ENCODE data around the gene OR9A4. TPM values are rescaled to one million over a fixed set of nuclear protein-coding genes. Genes with fewer than 3 reads are reported as not detected.

The OR9A4 gene
- total and polyA plus RNA-seq, 5 donors from 2014 or later, result not detected

DNA sequence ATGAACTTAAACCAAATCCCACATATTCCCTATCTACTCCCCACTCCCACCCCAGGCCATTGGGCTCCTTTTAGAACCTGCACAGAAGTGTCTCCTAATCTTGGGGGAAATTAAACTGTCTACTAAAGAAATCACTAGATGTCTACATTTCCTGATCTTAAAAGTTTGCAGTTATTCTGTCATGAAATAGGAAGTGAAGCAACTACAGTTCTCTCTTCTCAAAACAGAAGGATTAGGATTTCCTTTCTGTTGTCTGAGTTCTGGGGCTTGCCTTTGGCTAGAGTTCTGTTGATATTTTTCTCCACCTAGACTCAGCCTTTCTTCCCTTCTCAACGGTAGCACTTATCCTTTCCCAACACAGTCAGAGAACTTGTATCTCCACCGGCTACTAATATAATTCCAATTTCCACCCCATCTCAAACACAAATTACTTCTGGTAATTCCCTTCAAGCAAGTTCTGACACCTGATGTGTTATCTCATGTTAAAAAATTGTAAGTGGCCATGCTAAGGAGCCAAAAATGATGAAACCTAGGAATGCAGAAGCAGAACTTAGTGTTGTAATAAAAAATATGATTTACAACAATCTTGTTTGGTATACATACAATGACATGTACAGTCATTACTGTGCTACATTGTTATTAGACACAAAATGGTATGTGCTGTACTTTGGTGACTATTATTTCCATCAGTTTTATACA is 12.1 kb downstream of the OR9A4 start:
- Histone ChIP-seq H3K4me3 (ENCODE audit: low read depth, low read length) (no peak overlapping the region), H3K36me3 (ENCODE audit: control insufficient read depth, insufficient read depth, low read length) (no peaks in the 10 kb centered on the region), H3K4me1 (ENCODE audit: control insufficient read depth, insufficient read depth, low read length, poor library complexity, severe bottlenecking) (no peaks in the 10 kb centered on the region), H3K27ac (ENCODE audit: insufficient read depth, low read length, poor library complexity, severe bottlenecking) (no peak overlapping the region), H3K27me3 (ENCODE audit: control insufficient read depth, insufficient read depth, low read length) (no peaks in the 10 kb centered on the region), H3K9me3 (ENCODE audit: control insufficient read depth in 2 of 2, low read length in 2 of 2) (peaks cover 0 to 2% of the 10 kb centered on the region in 2 experiments)
- no peak for DNase-seq
- Mint-ChIP-seq H3K27ac (no peak overlapping the region), H3K36me3 (no peaks in the 10 kb centered on the region), H3K9me3 (peaks cover 2 to 15% (median 9%) of the 10 kb centered on the region in 7 donors), H3K27me3 (no peaks in the 10 kb centered on the region), H3K4me1 (no peaks in the 10 kb centered on the region), H3K4me3 (no peak overlapping the region)
- no peak for ATAC-seq (ENCODE audit: low read depth in 2 of 2)

DNA sequence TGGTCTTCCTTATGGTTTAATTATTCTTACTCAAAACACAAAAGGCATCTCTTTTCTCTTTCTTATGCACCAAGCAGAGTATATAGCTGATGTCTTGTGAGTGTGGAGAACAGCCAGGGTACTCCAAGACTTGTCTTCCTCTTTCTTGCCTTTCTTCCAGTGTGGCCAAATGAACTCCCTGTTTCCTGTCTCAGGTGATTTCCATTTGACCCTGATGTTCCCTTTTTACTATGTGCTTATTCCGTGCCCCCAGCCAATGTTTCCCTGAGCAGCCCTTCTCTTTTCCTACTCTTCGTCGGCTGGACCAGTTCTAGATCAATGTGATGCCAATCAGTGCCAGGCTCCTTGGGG is 12.6 kb downstream of the OR9A4 start:
- Histone ChIP-seq H3K27ac (ENCODE audit: insufficient read depth, low read length, poor library complexity, severe bottlenecking) (no peak overlapping the region), H3K27me3 (ENCODE audit: control insufficient read depth, insufficient read depth, low read length) (no peaks in the 10 kb centered on the region), H3K36me3 (ENCODE audit: control insufficient read depth, insufficient read depth, low read length) (no peaks in the 10 kb centered on the region), H3K4me3 (ENCODE audit: low read depth, low read length) (no peak overlapping the region), H3K4me1 (ENCODE audit: control insufficient read depth, insufficient read depth, low read length, poor library complexity, severe bottlenecking) (no peaks in the 10 kb centered on the region), H3K9me3 (ENCODE audit: control insufficient read depth in 2 of 2, low read length in 2 of 2) (peaks cover 0 to 2% of the 10 kb centered on the region in 2 experiments)
- peaks cover 2 to 15% (median 9%) of the 10 kb centered on the region in 7 donors for H3K9me3 Mint-ChIP-seq
- H3K36me3 Mint-ChIP-seq, result no peaks in the 10 kb centered on the region
- no peaks in the 10 kb centered on the region for H3K27me3 Mint-ChIP-seq
- H3K27ac Mint-ChIP-seq, result no peak overlapping the region
- no peaks in the 10 kb centered on the region for H3K4me1 Mint-ChIP-seq
- DNase-seq (no peak), ATAC-seq (ENCODE audit: low read depth in 2 of 2) (no peak)
- no peak overlapping the region for H3K4me3 Mint-ChIP-seq

DNA sequence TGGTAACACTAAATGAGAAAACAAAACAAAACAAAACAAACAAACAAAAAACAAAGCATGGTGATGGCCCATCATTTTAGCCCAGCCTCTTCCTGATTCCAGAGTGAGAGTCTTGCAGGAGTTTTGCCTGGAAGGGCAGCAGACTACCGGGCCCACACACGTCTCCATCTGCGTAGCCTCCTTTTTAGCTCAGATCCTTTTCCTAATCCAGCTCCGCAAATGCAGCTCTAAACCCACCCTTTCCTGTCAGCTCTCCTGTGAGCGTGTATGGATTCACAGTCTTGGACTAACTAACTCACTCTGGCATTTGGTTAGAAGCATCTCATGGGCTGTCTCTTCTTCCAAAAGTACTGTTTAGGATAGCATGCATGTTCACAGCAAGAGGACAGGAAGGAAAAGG is 14.0 kb downstream of the OR9A4 start:
- no peaks in the 10 kb centered on the region for H3K36me3 ChIP-seq (ENCODE audit: control insufficient read depth, insufficient read depth, low read length)
- no peak overlapping the region for H3K4me3 ChIP-seq (ENCODE audit: low read depth, low read length)
- no peak overlapping the region for H3K4me3 Mint-ChIP-seq
- H3K9me3 ChIP-seq (ENCODE audit: control insufficient read depth in 2 of 2, low read length in 2 of 2), result peaks cover 0 to 2% of the 10 kb centered on the region in 2 experiments
- ATAC-seq (ENCODE audit: low read depth in 2 of 2) (no peak), DNase-seq (no peak)
- no peak overlapping the region for H3K27ac ChIP-seq (ENCODE audit: insufficient read depth, low read length, poor library complexity, severe bottlenecking)
- H3K4me1 ChIP-seq (ENCODE audit: control insufficient read depth, insufficient read depth, low read length, poor library complexity, severe bottlenecking), result no peaks in the 10 kb centered on the region
- H3K27ac Mint-ChIP-seq, result no peak overlapping the region
- no peaks in the 10 kb centered on the region for H3K27me3 Mint-ChIP-seq
- H3K27me3 ChIP-seq (ENCODE audit: control insufficient read depth, insufficient read depth, low read length), result no peaks in the 10 kb centered on the region
- no peaks in the 10 kb centered on the region for H3K4me1 Mint-ChIP-seq
- peaks cover 4 to 15% (median 9%) of the 10 kb centered on the region in 7 donors for H3K9me3 Mint-ChIP-seq
- H3K36me3 Mint-ChIP-seq, result no peaks in the 10 kb centered on the region

DNA sequence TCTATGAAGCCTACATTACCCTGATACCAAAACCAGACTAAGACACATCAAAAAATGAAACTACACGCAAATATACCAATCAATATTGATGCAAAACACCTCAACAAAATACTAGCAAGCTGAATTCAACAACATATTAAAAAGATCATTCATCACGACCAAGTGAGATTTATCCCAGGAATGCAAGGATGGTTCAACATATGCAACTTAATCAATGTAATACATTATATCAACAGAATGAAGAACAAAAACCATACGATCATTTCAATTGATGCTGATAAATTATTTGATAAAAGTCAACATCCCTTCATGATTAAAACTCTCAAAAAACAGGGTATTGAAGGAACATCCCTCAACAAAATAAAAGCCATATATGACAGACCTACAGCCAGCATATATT is 24.9 kb downstream of the OR9A4 start:
- peaks cover 3 to 22% (median 10%) of the 10 kb centered on the region in 7 donors for H3K9me3 Mint-ChIP-seq
- Histone ChIP-seq H3K27ac (ENCODE audit: insufficient read depth, low read length, poor library complexity, severe bottlenecking) (no peak overlapping the region), H3K4me3 (ENCODE audit: low read depth, low read length) (no peak overlapping the region), H3K4me1 (ENCODE audit: control insufficient read depth, insufficient read depth, low read length, poor library complexity, severe bottlenecking) (no peaks in the 10 kb centered on the region), H3K9me3 (ENCODE audit: control insufficient read depth in 2 of 2, low read length in 2 of 2) (peaks cover 5 to 9% of the 10 kb centered on the region in 2 experiments), H3K27me3 (ENCODE audit: control insufficient read depth, insufficient read depth, low read length) (no peaks in the 10 kb centered on the region), H3K36me3 (ENCODE audit: control insufficient read depth, insufficient read depth, low read length) (no peaks in the 10 kb centered on the region)
- no peak overlapping the region for H3K4me3 Mint-ChIP-seq
- no peak overlapping the region for H3K27ac Mint-ChIP-seq
- DNase-seq (no peak), ATAC-seq (ENCODE audit: low read depth in 2 of 2) (no peak)
- H3K36me3 Mint-ChIP-seq, result no peaks in the 10 kb centered on the region
- no peaks in the 10 kb centered on the region for H3K4me1 Mint-ChIP-seq
- peaks cover 9% of the 10 kb centered on the region for H3K27me3 Mint-ChIP-seq

DNA sequence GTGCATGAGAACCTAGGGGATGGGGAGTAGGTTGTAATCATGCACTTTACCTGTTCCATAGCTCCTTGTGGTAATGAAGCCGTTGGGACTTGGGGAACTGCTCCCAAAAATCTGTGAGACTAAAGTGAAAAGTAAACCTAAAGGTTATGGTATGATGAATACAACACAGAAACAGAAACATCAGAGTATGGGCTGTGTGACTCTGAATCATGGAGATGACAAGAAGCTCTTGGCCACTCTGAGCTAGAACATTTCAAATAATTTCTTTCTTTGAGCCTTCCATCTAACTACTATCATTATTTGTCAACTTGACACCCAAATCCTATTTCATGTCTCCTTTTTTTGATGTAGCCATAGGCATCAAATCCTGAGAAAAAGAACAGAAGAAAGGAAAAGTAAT is 27.6 kb downstream of the OR9A4 start:
- Mint-ChIP-seq H3K36me3 (no peaks in the 10 kb centered on the region), H3K27ac (no peak overlapping the region), H3K9me3 (peaks cover 3 to 21% (median 10%) of the 10 kb centered on the region in 7 donors), H3K4me1 (no peaks in the 10 kb centered on the region), H3K27me3 (peaks cover 4% of the 10 kb centered on the region), H3K4me3 (no peak overlapping the region)
- H3K27me3 ChIP-seq (ENCODE audit: control insufficient read depth, insufficient read depth, low read length), result no peaks in the 10 kb centered on the region
- H3K4me3 ChIP-seq (ENCODE audit: low read depth, low read length), result no peak overlapping the region
- ATAC-seq (ENCODE audit: low read depth in 2 of 2) (no peak), DNase-seq (no peak)
- H3K36me3 ChIP-seq (ENCODE audit: control insufficient read depth, insufficient read depth, low read length), result no peaks in the 10 kb centered on the region
- no peak overlapping the region for H3K27ac ChIP-seq (ENCODE audit: insufficient read depth, low read length, poor library complexity, severe bottlenecking)
- no peaks in the 10 kb centered on the region for H3K4me1 ChIP-seq (ENCODE audit: control insufficient read depth, insufficient read depth, low read length, poor library complexity, severe bottlenecking)
- H3K9me3 ChIP-seq (ENCODE audit: control insufficient read depth in 2 of 2, low read length in 2 of 2), result peaks cover 3 to 9% of the 10 kb centered on the region in 2 experiments

DNA sequence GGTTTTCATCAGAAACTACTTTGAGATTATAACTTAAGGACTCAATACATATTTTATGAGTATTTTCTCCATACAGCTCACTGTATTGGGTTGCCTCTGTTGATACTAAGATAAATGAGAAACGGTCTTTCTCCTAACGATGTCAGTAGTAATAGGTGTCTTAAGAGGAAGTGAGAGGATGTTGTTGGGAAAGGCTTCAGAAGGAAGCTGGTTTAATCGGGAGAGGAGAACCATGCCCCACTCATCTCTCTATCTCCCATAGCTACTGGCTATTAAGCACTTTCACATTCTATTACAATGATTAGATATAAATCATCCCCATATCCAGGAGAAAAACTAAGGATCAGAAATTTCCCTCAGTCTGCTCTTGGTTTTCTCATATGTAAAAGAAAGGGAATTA is 28.6 kb downstream of the OR9A4 start:
- no peak for ATAC-seq (ENCODE audit: low read depth in 2 of 2)
- H3K27me3 ChIP-seq (ENCODE audit: control insufficient read depth, insufficient read depth, low read length), result no peaks in the 10 kb centered on the region
- no peaks in the 10 kb centered on the region for H3K36me3 ChIP-seq (ENCODE audit: control insufficient read depth, insufficient read depth, low read length)
- H3K9me3 ChIP-seq (ENCODE audit: control insufficient read depth in 2 of 2, low read length in 2 of 2), result peaks cover 3 to 9% of the 10 kb centered on the region in 2 experiments
- H3K4me1 ChIP-seq (ENCODE audit: control insufficient read depth, insufficient read depth, low read length, poor library complexity, severe bottlenecking), result no peaks in the 10 kb centered on the region
- Mint-ChIP-seq H3K9me3 (peaks cover 3 to 18% (median 7%) of the 10 kb centered on the region in 7 donors), H3K36me3 (no peaks in the 10 kb centered on the region), H3K4me3 (no peak overlapping the region), H3K4me1 (no peaks in the 10 kb centered on the region), H3K27me3 (peaks cover 4% of the 10 kb centered on the region), H3K27ac (no peak overlapping the region)
- no peak for DNase-seq
- no peak overlapping the region for H3K4me3 ChIP-seq (ENCODE audit: low read depth, low read length)
- no peak overlapping the region for H3K27ac ChIP-seq (ENCODE audit: insufficient read depth, low read length, poor library complexity, severe bottlenecking)

DNA sequence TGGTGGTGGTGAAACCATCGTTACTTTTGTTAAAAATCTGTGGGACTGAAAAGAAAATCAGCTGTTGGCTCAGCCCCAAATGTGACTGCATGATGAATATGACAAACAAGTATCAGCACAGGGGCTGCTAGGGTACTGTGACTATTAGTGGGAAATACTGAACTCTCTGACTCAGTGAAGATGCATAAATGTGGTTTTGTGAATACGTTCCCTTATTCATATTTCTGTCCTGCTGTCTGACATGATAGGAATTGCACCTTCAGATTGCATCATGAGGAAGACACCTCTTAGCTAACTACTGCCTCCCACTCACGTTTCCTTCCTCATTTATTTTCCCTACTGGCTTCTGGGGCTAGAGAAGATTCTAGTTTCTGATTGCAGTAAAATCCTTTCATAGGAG is 29.2 kb downstream of the OR9A4 start:
- H3K4me3 ChIP-seq (ENCODE audit: low read depth, low read length), result no peak overlapping the region
- Mint-ChIP-seq H3K9me3 (peaks cover 3 to 16% (median 5%) of the 10 kb centered on the region in 7 donors), H3K27ac (no peak overlapping the region), H3K4me3 (no peak overlapping the region), H3K27me3 (peaks cover under 1% of the 10 kb centered on the region), H3K36me3 (no peaks in the 10 kb centered on the region), H3K4me1 (no peaks in the 10 kb centered on the region)
- H3K36me3 ChIP-seq (ENCODE audit: control insufficient read depth, insufficient read depth, low read length), result no peaks in the 10 kb centered on the region
- H3K27me3 ChIP-seq (ENCODE audit: control insufficient read depth, insufficient read depth, low read length), result no peaks in the 10 kb centered on the region
- H3K9me3 ChIP-seq (ENCODE audit: control insufficient read depth in 2 of 2, low read length in 2 of 2), result peaks cover 3 to 9% of the 10 kb centered on the region in 2 experiments
- ATAC-seq (ENCODE audit: low read depth in 2 of 2), result no peak
- H3K4me1 ChIP-seq (ENCODE audit: control insufficient read depth, insufficient read depth, low read length, poor library complexity, severe bottlenecking), result no peaks in the 10 kb centered on the region
- no peak for DNase-seq
- no peak overlapping the region for H3K27ac ChIP-seq (ENCODE audit: insufficient read depth, low read length, poor library complexity, severe bottlenecking)

DNA sequence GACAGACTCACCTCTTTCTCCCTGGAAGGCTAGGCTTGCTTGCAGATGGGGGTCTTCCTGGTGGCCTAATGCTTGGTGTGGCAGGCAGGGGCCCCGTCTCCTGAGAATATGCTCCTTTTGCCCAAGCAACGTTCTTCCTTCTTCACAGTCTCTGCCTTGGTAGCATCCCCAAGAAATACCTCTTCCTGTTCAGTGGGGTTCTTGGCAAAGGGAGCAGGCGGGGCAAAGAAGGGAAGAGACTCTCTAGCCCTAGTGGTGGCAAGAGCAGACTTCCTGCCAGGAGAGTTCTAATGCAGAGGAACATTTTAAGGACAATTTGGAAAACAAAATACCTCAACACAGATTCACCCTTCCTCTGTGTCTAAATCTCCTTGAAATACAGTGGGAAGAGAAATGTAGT is 30.6 kb downstream of the OR9A4 start, which contains the start of gene CLEC5A:
Gene CLEC5A, minus strand, starts transcription at position 179 of the 400 bp plus-strand sequence. CDS start 682 bp downstream, outside the sequence.
- no peak within 1 kb of the TSS for H3K4me3 ChIP-seq (ENCODE audit: low read depth, low read length)

More for the DNA sequence above, 30.6 kb downstream of the OR9A4 start, which contains the start of gene CLEC5A:
- Histone ChIP-seq H3K27ac (ENCODE audit: insufficient read depth, low read length, poor library complexity, severe bottlenecking) (no peak within 1 kb of the TSS), H3K36me3 (ENCODE audit: control insufficient read depth, insufficient read depth, low read length) (no peaks in the 10 kb centered on the region), H3K9me3 (ENCODE audit: control insufficient read depth in 2 of 2, low read length in 2 of 2) (peaks cover 0 to 3% of the 10 kb centered on the region in 2 experiments), H3K4me1 (ENCODE audit: control insufficient read depth, insufficient read depth, low read length, poor library complexity, severe bottlenecking) (no peaks in the 10 kb centered on the region), H3K27me3 (ENCODE audit: control insufficient read depth, insufficient read depth, low read length) (no peaks in the 10 kb centered on the region)
- Mint-ChIP-seq H3K9me3 (peaks cover 0 to 5% (median 3%) of the 10 kb centered on the region in 7 donors), H3K27me3 (no peaks in the 10 kb centered on the region), H3K27ac (no peak within 1 kb of the TSS), H3K4me3 (no peak within 1 kb of the TSS), H3K4me1 (no peaks in the 10 kb centered on the region), H3K36me3 (no peaks in the 10 kb centered on the region)
- DNase-seq (no peak), ATAC-seq (ENCODE audit: low read depth in 2 of 2) (no peak)

All from CD4-positive, CD25-positive, alpha-beta regulatory T cell (primary cell).